B cell (primary cell): ENCODE data around the gene SDC1. TPM values are rescaled to one million over a fixed set of nuclear protein-coding genes. Genes with fewer than 3 reads are reported as not detected.

ENCODE experiments used
- ATAC-seq: fragments of 200-7000 bp; cut with Tn5 transposase; one replicate; pipeline ENCODE4 v1.10.0; 2021; ENCODE audit warnings: low read depth, mild to moderate bottlenecking, moderate number of reproducible peaks, moderate library complexity
- CTCF ChIA-PET: fragments of 350-600 bp; sonication (Branson Sonifier 250); formaldehyde crosslinking; loops from one replicate; lab custom pipeline; 2021; ENCODE audit warnings: antibody characterized with exemption, inconsistent platforms; lab: Charles Lee
- POLR2A ChIA-PET: fragments of 350-600 bp; sonication (Branson Sonifier 250); formaldehyde crosslinking; loops from one replicate; lab custom pipeline; 2021; ENCODE audit warnings: antibody characterized with exemption; lab: Charles Lee
- DNase-seq: peaks from one replicate; pipeline ENCODE4 v3.0.0; 2013
- H2AFZ ChIP-seq: 2 replicates; pipeline ENCODE4 v1.6.1; 2012; ENCODE audit warnings: mild to moderate bottlenecking, low read depth, low read length; ENCODE audit not compliant: insufficient read depth, poor library complexity, severe bottlenecking
- H3K27ac ChIP-seq, 2 donors: 1 replicate in 1 of 2; 2 replicates in 1 of 2; pipeline ENCODE4 v1.5.1; 2012 to 2013; ENCODE audit warnings: low read length in 2 of 2, mild to moderate bottlenecking in 2 of 2, moderate library complexity in 1 of 2
- H3K27me3 ChIP-seq, 4 experiments: fragments of 200-600 bp in 1 of 4; sonication (generic) in 1 of 4; replicated peaks in 1 of 4; 1 replicate in 2 of 4; 2 replicates in 2 of 4; pipeline versions ENCODE4 v1.6.1 to v1.7.0; 2013 to 2016; ENCODE audit warnings: low read length in 3 of 4, mild to moderate bottlenecking in 2 of 4, mixed read lengths in 1 of 4, moderate library complexity in 1 of 4; ENCODE audit not compliant: insufficient read depth in 4 of 4, control insufficient read depth in 3 of 4; ENCODE audit errors: control extremely low read depth in 1 of 4
- H3K36me3 ChIP-seq, 2 experiments: replicated peaks in 1 of 2; 1 replicate in 1 of 2; 2 replicates in 1 of 2; pipeline versions ENCODE4 v1.6.1 to v1.7.1; 2013; ENCODE audit warnings: low read length in 1 of 2; ENCODE audit not compliant: insufficient read depth in 2 of 2, control insufficient read depth in 1 of 2; ENCODE audit errors: control extremely low read depth in 1 of 2, extremely low read depth in 1 of 2
- H3K4me1 ChIP-seq, 2 donors: fragments of 200-600 bp in 1 of 2; sonication (generic) in 1 of 2; 1 replicate in 1 of 2; 2 replicates in 1 of 2; pipeline versions ENCODE4 v1.5.1 to v1.6.1; 2013 to 2017; ENCODE audit warnings: low read length in 2 of 2; ENCODE audit not compliant: control insufficient read depth in 2 of 2, insufficient read depth in 2 of 2
- H3K4me2 ChIP-seq: replicated peaks from 2 replicates; pipeline ENCODE3; 2012; ENCODE audit warnings: mild to moderate bottlenecking, low read depth, low read length; ENCODE audit not compliant: poor library complexity, severe bottlenecking
- H3K4me3 ChIP-seq, 5 experiments: fragments of 200-600 bp in 1 of 5; sonication (generic) in 1 of 5; 1 replicate in 3 of 5; 2 replicates in 2 of 5; pipeline versions ENCODE4 v1.5.1 to v1.7.0; 2011 to 2016; ENCODE audit warnings: low read length in 4 of 5, mild to moderate bottlenecking in 4 of 5, low read depth in 2 of 5, control low read depth in 1 of 5, moderate library complexity in 1 of 5; ENCODE audit not compliant: insufficient read depth in 1 of 5; ENCODE audit errors: control extremely low read depth in 1 of 5, extremely low read depth in 1 of 5
- H3K79me2 ChIP-seq: fragments of 200-600 bp; sonication (generic); one replicate; pipeline ENCODE4 v1.6.0; 2016; ENCODE audit warnings: low read length; ENCODE audit not compliant: control insufficient read depth, insufficient read depth
- H3K9ac ChIP-seq: fragments of 200-600 bp; sonication (generic); 2 replicates; pipeline ENCODE4 v1.6.1; 2017; ENCODE audit warnings: mild to moderate bottlenecking, low read length, moderate library complexity
- H3K9me3 ChIP-seq, 3 donors: one replicate each; pipeline versions ENCODE4 v1.6.1 to v1.7.1; 2013; ENCODE audit warnings: low read length in 2 of 3; ENCODE audit not compliant: control insufficient read depth in 2 of 3, insufficient read depth in 1 of 3; ENCODE audit errors: control extremely low read depth in 1 of 3
- H4K20me1 ChIP-seq: 2 replicates; pipeline ENCODE4 v1.6.0; 2012; ENCODE audit warnings: mild to moderate bottlenecking, low read length; ENCODE audit not compliant: insufficient read depth, control insufficient read depth, poor library complexity, severe bottlenecking
- H3K27ac Mint-ChIP-seq: one replicate; pipeline ENCODE4 v1.8.0; 2021; ENCODE audit warnings: mixed read lengths
- H3K27me3 Mint-ChIP-seq: one replicate; pipeline ENCODE4 v1.8.0; 2021; ENCODE audit warnings: mixed read lengths
- H3K4me1 Mint-ChIP-seq: one replicate; pipeline ENCODE4 v1.8.0; 2021; ENCODE audit warnings: mixed read lengths
- H3K4me3 Mint-ChIP-seq: one replicate; pipeline ENCODE4 v1.8.0; 2021; ENCODE audit warnings: mixed read lengths
- H3K9me3 Mint-ChIP-seq: one replicate; pipeline ENCODE4 v1.8.0; 2022; ENCODE audit warnings: mixed read lengths; ENCODE audit not compliant: insufficient read depth
- CTCF ChIP-seq: fragments of 200-600 bp; IDR thresholded peaks from one replicate; pipeline ENCODE4 v1.8.0; 2022; ENCODE audit warnings: antibody characterized with exemption, mild to moderate bottlenecking
- EZH2 ChIP-seq: IDR thresholded peaks from 2 replicates; pipeline ENCODE4 v1.6.1; 2012; ENCODE audit warnings: borderline replicate concordance, low read depth, mild to moderate bottlenecking, moderate library complexity, low read length; ENCODE audit not compliant: insufficient read depth, poor library complexity, severe bottlenecking
- WGBS: methylation state at CpG from one replicate; pipeline ENCODE4 v1.1.5; 2013; ENCODE audit warnings: missing lambda C conversion rate; ENCODE audit not compliant: insufficient coverage; 5-methylcytosine and 5-hydroxymethylcytosine counted together
- intact Hi-C: fragments of 100-400 bp; cut with micrococcal nuclease; formaldehyde crosslinking; loops from one replicate; pipeline ENCODE4 v1.10.0; 2022
- polyA plus RNA-seq: library from polyadenylated mRNA; depleted of rRNA; stranded (reverse); fragments of >200 nt; gene quantifications from 2 replicates; pipeline ENCODE4 v1.2.3, GENCODE V29; 2012
- total RNA-seq, 2 donors: library from RNA; stranded (reverse); fragments of 120-200 nt in 1 of 2; gene quantifications; 1 replicate in 1 of 2; 2 replicates in 1 of 2; pipeline versions ENCODE4 v1.2.3 to v1.2.4, GENCODE V29; 2013 to 2022

Gene SDC1
- total and polyA plus RNA-seq, 2 donors (not counting 1 experiment from before 2014, with no cell fraction given) = 0.22 TPM; not detected in 1

- ATAC-seq = no peak
- Histone ChIP-seq H4K20me1 (no peaks in the 10 kb centered on the region), H3K79me2 (no peaks in the 10 kb centered on the region), H3K4me3 (no peak overlapping the region), H3K9ac (no peak overlapping the region), H3K4me1 (no peaks in the 10 kb centered on the region), H3K36me3 (no peaks in the 10 kb centered on the region), H3K9me3 (no peaks in the 10 kb centered on the region), H3K27ac (no peak overlapping the region), H3K27me3 (peaks cover 0 to 7% (median 0%) of the 10 kb centered on the region in 4 experiments), H2AFZ (no peak overlapping the region), H3K4me2 (no peak overlapping the region)
- ChIA-PET CTCF (no interaction called here), POLR2A (no interaction called here)
- WGBS = 100% methylated on average over 1 of the region's 3 CpGs
- H3K4me3 Mint-ChIP-seq = no peak overlapping the region
- intact Hi-C loops = no loop called here
- TF ChIP-seq EZH2 (no peak), CTCF (no peak)
- no peaks in the 10 kb centered on the region for H3K4me1 Mint-ChIP-seq
- no peak for DNase-seq
- no peak overlapping the region for H3K27ac Mint-ChIP-seq
- peaks cover 7% of the 10 kb centered on the region for H3K27me3 Mint-ChIP-seq
- H3K9me3 Mint-ChIP-seq = no peaks in the 10 kb centered on the region
These were observed 53.4 kb downstream of the SDC1 start for GRCh38 chr2:20171445-20171977.

- POLR2A ChIA-PET = no interaction called here
- no peak for TF ChIP-seq CTCF
- no peak for TF ChIP-seq EZH2
- 90% methylated on average over 8 of the region's 14 CpGs for WGBS
- CTCF ChIA-PET = no interaction called here
- no peaks in the 10 kb centered on the region for H3K4me1 ChIP-seq
- no peaks in the 10 kb centered on the region for H4K20me1 ChIP-seq
- no peak overlapping the region for H3K4me2 ChIP-seq
- H3K27ac ChIP-seq = no peak overlapping the region
- H3K27me3 ChIP-seq = peaks cover 0 to 7% (median 0%) of the 10 kb centered on the region in 4 experiments
- no peaks in the 10 kb centered on the region for H3K4me1 Mint-ChIP-seq
- no peak overlapping the region for H3K27ac Mint-ChIP-seq
- H3K9ac ChIP-seq = no peak overlapping the region
- H3K4me3 Mint-ChIP-seq = no peak overlapping the region
- peaks cover 7% of the 10 kb centered on the region for H3K27me3 Mint-ChIP-seq
- no peaks in the 10 kb centered on the region for H3K9me3 ChIP-seq
- H2AFZ ChIP-seq = no peak overlapping the region
- H3K36me3 ChIP-seq = no peaks in the 10 kb centered on the region
- intact Hi-C loops = no loop called here
- H3K9me3 Mint-ChIP-seq = no peaks in the 10 kb centered on the region
- no peak for ATAC-seq
- H3K79me2 ChIP-seq = no peaks in the 10 kb centered on the region
- no peak overlapping the region for H3K4me3 ChIP-seq
- DNase-seq = no peak
These were observed 54.2 kb downstream of the SDC1 start for GRCh38 chr2:20170704-20171250.
